Measurements from ENCODE around the gene APCDD1.
"Not testable (repeated sequence)": the region's sequence is repeated elsewhere in the genome, so short reads cannot be mapped to it uniquely, and the experiment has no call there.

Gene APCDD1

DNA sequence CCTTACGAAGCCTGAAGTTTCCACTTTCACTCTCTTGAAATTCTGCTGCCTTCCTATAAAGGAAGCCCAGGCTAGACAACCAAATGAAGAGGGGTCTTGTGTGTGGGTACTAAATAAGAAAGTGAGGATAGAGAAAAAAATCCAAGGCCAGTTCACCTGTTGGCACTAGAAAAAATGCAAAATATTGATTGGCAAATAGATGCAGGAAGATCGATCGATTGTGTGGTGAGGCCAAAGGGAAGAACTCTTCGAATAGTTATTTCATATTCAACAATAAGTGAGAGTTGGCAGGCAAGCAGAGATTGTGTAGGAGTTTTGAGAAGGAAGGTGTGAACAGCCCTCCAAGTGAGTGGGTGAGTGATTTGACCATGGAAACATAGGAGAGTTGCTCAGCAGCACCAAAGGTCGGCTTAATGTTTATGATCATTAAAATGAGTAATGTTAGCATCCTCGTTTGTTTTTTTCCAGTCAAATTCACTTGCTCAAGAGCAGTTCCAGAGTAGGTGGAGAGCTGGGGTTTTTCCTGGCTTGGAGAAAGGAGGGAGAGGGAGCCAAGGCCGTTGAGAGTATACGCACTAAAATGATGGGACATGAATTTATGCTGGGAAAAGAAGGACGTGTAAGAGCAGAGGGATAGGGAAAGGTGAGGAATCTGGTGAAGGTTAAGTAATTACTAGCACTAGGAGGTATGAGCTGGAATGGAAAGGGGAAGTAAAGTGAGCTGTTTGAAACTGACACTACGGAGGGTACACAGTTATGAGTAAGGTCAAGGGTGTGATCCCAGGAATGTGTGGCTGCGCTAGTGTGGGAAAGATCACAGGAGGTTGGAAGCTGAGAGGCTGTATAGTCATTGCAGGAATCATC, 70.3 kb downstream of the APCDD1 start:
- in situ Hi-C loops (cut with MboI; ENCODE audit: low sequenced_read_pairs), result no loop called here

DNA sequence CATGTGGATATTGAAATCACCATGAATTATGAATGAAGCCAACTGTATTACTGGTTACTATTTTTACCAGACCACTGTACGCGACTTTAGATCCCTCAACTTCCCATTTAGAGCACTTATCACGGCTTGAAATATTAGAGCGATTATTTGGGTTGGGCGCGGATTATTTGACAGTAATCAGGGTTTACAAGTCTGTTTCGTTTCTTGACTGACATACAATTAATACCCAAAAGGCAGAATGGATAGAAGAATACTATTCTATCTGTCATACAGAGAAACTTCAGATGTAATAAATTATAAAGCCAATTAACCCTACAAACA, 70.9 kb downstream of the APCDD1 start:
- in situ Hi-C loops (cut with MboI; ENCODE audit: low sequenced_read_pairs), result no loop called here

- in situ Hi-C loops (cut with MboI; ENCODE audit: low sequenced_read_pairs), result no loop called here
Measured at GRCh38 chr18:10525697-10526560, 71.5 kb downstream of the APCDD1 start, which contains the start of gene NAPG. TSS of gene NAPG (plus strand) at chr18:10526027. CDS start at chr18:10526103, 76 bp downstream.

- in situ Hi-C loops (cut with MboI; ENCODE audit: low sequenced_read_pairs), result no loop called here
Measured at GRCh38 chr18:10526561-10526949, 72.1 kb downstream of the APCDD1 start.

DNA sequence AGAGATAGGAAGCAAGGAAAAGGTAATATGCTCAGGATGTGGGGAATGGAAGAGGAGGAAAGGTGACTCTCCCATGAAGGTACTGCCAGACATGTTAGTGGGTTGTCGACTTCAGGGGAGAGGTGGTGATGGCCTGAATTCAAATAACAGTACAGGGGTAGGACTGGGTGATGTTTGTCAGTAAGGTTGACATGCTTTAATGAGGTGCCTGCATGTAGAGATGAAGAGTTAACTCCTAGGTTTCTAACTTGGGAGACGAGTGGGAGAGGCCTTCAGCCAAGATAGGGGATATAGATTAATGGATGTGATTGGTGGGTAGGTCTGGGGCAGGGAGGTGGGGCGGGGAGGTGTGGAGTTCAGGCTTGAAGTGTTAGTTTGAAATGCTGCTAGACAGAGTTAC, 74.0 kb downstream of the APCDD1 start:
- in situ Hi-C loops (cut with MboI; ENCODE audit: low sequenced_read_pairs), result no loop called here

DNA sequence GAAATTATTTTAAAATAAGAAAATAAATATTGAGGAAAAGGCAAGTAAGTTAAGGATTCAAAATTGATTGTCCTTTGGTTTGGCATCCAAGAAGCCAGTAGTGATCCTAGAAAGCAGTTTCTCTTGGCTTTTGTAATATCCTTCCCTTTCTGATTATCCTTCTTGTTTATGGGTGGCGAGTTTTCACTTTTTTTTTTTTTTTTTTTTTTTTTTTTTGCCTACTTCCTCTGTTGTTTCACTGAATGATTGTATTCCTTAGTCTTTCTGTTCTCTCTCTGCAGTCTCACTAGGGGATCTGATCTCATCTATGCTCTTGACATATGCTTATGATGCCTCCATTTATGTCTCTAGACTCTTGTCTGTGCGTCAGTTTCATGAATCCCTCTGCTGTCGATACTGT, 75.6 kb downstream of the APCDD1 start:
- in situ Hi-C loops (cut with MboI; ENCODE audit: low sequenced_read_pairs), result no loop called here

DNA sequence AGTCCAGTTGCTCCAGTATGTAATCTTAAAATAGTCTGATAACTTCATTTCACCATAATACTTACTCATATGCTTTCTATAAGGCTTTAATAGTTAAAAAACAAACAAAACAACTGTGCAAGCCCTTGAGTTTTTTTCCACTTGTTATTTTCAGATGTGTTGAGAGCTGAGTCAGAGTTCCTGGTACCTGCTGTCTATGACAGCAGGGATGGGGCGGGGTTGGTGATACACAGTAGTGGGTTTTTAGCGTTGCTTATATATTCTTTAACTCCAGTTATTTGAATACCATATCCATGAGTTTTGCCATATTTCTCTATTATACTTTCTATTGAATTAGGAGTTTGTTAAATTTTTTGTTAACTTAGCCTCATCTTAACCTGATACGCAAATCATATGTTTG, 76.4 kb downstream of the APCDD1 start:
- in situ Hi-C loops (cut with MboI; ENCODE audit: low sequenced_read_pairs), result no loop called here

DNA sequence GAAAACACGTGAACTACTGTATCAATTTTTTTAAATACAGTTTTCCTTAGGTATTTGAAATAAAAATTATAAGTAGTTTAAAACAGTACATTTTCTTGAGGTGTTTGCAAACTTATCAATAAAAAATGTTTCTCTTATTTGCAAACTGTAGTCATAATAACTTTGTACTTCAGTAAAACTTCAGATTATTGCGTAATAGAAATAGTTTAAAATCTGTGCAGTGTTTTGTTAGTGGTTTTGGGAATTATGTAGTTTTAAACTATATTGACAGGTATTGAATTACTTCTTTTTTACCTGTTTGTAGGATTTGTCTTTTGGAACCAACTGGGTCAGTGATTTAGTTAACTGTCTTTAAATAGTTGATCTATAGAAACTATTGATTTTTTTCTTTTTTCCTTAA, 78.7 kb downstream of the APCDD1 start:
- in situ Hi-C loops (cut with MboI; ENCODE audit: low sequenced_read_pairs), result no loop called here

- in situ Hi-C loops (cut with MboI; ENCODE audit: low sequenced_read_pairs), result no loop called here
Measured at GRCh38 chr18:10536280-10536679, 81.8 kb downstream of the APCDD1 start.

- in situ Hi-C loops (cut with MboI; ENCODE audit: low sequenced_read_pairs), result no loop called here
Measured at GRCh38 chr18:10537765-10538164, 83.3 kb downstream of the APCDD1 start.

- in situ Hi-C loops (cut with MboI; ENCODE audit: low sequenced_read_pairs), result not testable (repeated sequence)
Measured at GRCh38 chr18:10539124-10539523, 84.7 kb downstream of the APCDD1 start.
